Brain microvascular endothelial cell (primary cell): ENCODE data around the gene SPAG8.

Source experiments
- DNase-seq: peaks from one replicate; pipeline ENCODE4 v3.0.0-alpha.2; 2020
- H3K27ac ChIP-seq: fragments of 250-450 bp; sonication (Bioruptor Pico); 2 replicates; pipeline ENCODE4 v1.5.1; 2020; ENCODE audit warnings: mild to moderate bottlenecking, moderate library complexity
- H3K27me3 ChIP-seq: fragments of 250-450 bp; sonication (Bioruptor Pico); replicated peaks from 2 replicates; pipeline ENCODE4 v1.5.1; 2020; ENCODE audit warnings: mild to moderate bottlenecking
- H3K36me3 ChIP-seq: fragments of 250-450 bp; sonication (Bioruptor Pico); replicated peaks from 2 replicates; pipeline ENCODE4 v1.5.1; 2020; ENCODE audit warnings: mild to moderate bottlenecking
- H3K4me3 ChIP-seq: 2 replicates; pipeline ENCODE4 v1.5.1; 2011; ENCODE audit warnings: low read depth, mild to moderate bottlenecking, control low read depth, low read length, moderate library complexity
- in situ Hi-C: cut with HindIII; loops from 2 replicates; pipeline ENCODE4 v1.10.0; 2017; ENCODE audit warnings: low sequenced_read_pairs, low pct_ligation_motif_present
- TF ChIP-seq, protein P1 (sequence below): IDR thresholded peaks from 2 replicates; pipeline ENCODE4 v1.5.1; 2011; ENCODE audit warnings: low read depth, mild to moderate bottlenecking, moderate library complexity, low read length, control low read depth, inconsistent platforms; ENCODE audit errors: missing control alignments

Gene SPAG8

GRCh38 chr9:35847792-35848572, 35.9 kb upstream of the SPAG8 start:
- TF ChIP-seq, protein P1, sequence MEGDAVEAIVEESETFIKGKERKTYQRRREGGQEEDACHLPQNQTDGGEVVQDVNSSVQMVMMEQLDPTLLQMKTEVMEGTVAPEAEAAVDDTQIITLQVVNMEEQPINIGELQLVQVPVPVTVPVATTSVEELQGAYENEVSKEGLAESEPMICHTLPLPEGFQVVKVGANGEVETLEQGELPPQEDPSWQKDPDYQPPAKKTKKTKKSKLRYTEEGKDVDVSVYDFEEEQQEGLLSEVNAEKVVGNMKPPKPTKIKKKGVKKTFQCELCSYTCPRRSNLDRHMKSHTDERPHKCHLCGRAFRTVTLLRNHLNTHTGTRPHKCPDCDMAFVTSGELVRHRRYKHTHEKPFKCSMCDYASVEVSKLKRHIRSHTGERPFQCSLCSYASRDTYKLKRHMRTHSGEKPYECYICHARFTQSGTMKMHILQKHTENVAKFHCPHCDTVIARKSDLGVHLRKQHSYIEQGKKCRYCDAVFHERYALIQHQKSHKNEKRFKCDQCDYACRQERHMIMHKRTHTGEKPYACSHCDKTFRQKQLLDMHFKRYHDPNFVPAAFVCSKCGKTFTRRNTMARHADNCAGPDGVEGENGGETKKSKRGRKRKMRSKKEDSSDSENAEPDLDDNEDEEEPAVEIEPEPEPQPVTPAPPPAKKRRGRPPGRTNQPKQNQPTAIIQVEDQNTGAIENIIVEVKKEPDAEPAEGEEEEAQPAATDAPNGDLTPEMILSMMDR, result no peak
- no peak overlapping the region for H3K4me3 ChIP-seq
- no peak overlapping the region for H3K27ac ChIP-seq
- no peaks in the 10 kb centered on the region for H3K36me3 ChIP-seq
- in situ Hi-C loops, result no loop called here
- no peaks in the 10 kb centered on the region for H3K27me3 ChIP-seq
- peak; percentile 74 for DNase-seq

- in situ Hi-C loops, result no loop called here
- Histone ChIP-seq H3K4me3 (no peak overlapping the region), H3K27me3 (no peaks in the 10 kb centered on the region), H3K36me3 (no peaks in the 10 kb centered on the region), H3K27ac (no peak overlapping the region)
- TF ChIP-seq, protein P1, result no peak
- DNase-seq, result no peak
Observed at GRCh38 chr9:35845824-35846771, 34.0 kb upstream of the SPAG8 start.

DNA sequence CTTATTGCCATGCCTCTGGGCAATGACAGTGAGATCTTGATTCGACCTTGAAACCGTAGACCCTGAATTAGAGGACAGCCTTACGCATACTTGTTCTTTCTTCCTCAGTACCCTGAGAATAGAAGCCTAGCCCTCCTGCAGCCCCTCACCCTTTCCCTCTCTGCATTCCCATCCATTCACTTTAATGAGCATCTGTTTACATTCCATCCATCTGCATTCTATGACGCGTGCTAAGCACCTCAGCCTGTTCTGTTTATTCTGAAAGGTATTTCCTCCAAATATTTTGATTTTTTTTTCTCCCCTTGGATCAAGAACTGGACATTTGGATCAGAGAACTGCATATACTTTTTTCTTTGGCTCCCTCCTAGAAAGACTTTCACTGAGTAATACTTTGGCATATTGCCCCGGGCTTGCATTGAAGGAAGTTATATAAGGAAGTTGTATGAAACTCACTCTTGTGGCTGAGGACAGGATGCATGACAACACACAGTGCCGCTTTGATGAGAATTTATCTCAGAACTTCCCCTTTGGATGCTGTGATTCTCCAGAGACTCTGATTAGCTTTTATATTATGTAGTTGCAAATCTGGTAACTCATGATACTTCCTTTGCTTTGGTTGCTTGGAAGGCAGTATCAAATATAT, 32.7 kb upstream of the SPAG8 start:
- no peak overlapping the region for H3K27ac ChIP-seq
- in situ Hi-C loops, result no loop called here
- TF ChIP-seq, protein P1, result no peak
- no peaks in the 10 kb centered on the region for H3K27me3 ChIP-seq
- no peak overlapping the region for H3K4me3 ChIP-seq
- H3K36me3 ChIP-seq, result no peaks in the 10 kb centered on the region
- DNase-seq, result peak; percentile 86

DNA sequence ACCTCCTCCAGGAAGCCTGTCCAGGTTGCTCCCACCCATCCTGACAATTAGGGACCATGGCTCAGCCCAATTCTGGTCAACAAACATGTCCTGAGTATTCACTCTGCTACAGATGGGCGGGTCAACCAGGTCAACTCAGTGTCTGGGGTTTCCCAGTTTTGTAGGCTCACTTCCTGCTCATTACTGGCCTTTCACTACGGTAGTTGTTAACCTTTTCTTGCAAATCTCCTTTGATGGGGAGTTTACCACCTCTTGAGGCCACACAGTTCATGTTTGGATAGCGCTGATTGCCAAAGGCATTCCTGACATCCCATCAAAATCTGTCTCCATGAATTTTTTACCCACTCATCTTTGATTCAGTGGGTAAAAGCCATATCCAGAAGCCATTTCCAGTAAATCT, 30.7 kb upstream of the SPAG8 start:
- in situ Hi-C loops, result no loop called here
- Histone ChIP-seq H3K27me3 (no peaks in the 10 kb centered on the region), H3K4me3 (no peak overlapping the region), H3K36me3 (no peaks in the 10 kb centered on the region), H3K27ac (no peak overlapping the region)
- TF ChIP-seq, protein P1, result no peak
- DNase-seq, result no peak

DNA sequence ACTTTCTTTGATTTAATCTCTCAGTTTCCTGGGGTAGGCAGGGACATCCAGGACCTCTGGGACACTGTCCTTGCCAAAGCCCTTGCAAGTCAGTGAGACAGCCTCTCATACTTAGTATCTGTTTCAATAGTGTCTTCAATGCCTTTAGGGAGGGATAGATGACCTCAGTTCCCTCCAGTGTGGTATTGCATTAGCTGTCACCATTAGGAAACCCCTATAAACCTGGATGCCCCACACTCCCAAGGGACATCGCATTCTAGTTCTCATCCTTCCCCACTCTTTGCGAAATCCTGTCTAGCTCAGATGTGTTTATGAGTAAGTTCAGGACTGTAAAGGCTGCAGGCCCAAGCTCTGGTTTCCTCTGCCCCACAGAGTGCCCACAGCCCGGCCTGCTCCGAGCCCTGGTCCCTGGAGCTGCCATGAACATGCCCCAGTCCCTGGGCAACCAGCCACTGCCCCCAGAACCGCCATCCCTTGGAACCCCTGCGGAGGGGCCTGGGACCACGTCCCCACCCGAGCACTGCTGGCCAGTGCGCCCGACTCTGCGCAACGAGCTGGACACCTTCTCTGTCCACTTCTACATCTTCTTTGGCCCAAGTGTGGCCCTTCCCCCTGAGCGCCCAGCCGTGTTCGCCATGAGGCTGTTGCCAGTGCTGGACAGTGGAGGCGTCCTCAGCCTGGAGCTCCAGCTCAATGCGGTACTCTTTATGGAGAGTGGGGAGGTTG, 30.1 kb upstream of the SPAG8 start:
- Histone ChIP-seq H3K27ac (no peak overlapping the region), H3K4me3 (no peak overlapping the region), H3K36me3 (no peaks in the 10 kb centered on the region), H3K27me3 (no peaks in the 10 kb centered on the region)
- TF ChIP-seq, protein P1, result no peak
- in situ Hi-C loops, result no loop called here
- no peak for DNase-seq
